Measurements from ENCODE around the gene ZNF688. TPM values are rescaled to one million over a fixed set of nuclear protein-coding genes. Genes with fewer than 3 reads are reported as not detected.
A peak's percentile ranks its signal among the peaks of the same experiment; 100 is the strongest.

Gene ZNF688
- total and polyA plus RNA-seq, 2 donors from 2014 or later, result 16.7 to 32.7 TPM

DNA sequence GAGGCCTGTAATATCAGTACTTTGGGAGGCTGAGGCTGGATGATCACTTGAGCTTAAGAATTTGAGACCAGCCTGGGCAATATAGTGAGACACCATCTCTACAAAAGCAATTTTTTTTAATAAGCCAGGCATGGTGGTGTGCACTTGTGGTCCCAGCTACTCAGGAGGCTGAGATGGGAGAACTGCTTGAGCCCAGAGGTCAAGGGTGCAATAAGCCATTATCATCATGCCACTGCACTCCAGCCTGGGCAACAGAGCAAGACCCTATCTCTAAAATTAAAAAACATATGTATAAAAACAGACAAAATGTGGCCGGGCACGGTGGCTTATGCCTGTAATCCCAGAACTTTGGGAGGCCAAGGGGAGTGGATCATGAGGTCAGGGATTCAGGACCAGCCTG lies 17.1 kb upstream of the ZNF688 start:
- Histone ChIP-seq H3K9me3 (ENCODE audit: control insufficient read depth in 2 of 3, insufficient read depth in 1 of 3, low read length in 3 of 3) (no peaks in the 10 kb centered on the region), H3K4me3 (ENCODE audit: low read length in 3 of 3) (no peak overlapping the region), H3K27ac (ENCODE audit: low read depth in 2 of 2, low read length in 2 of 2) (no peak overlapping the region), H3K36me3 (ENCODE audit: control insufficient read depth in 2 of 3, insufficient read depth in 3 of 3, low read length in 3 of 3) (no peaks in the 10 kb centered on the region), H3K4me1 (ENCODE audit: control insufficient read depth in 2 of 3, insufficient read depth in 2 of 3, low read depth in 1 of 3, low read length in 3 of 3) (peaks cover 0 to 11% (median 0%) of the 10 kb centered on the region in 3 donors), H3K9ac (ENCODE audit: low read length in 3 of 3) (no peak overlapping the region), H3K27me3 (ENCODE audit: control insufficient read depth, insufficient read depth, low read length) (no peaks in the 10 kb centered on the region)
- no peak for FAIRE-seq
- intact Hi-C loops (cut with DNase I), result no loop called here
- DNase-seq, result peak in 1 of 5 donors; percentile 13
- no peak for TF ChIP-seq CTCF (IDR thresholded peaks at IDR 0.05; ENCODE audit: borderline replicate concordance, extremely low read depth, insufficient read depth)

DNA sequence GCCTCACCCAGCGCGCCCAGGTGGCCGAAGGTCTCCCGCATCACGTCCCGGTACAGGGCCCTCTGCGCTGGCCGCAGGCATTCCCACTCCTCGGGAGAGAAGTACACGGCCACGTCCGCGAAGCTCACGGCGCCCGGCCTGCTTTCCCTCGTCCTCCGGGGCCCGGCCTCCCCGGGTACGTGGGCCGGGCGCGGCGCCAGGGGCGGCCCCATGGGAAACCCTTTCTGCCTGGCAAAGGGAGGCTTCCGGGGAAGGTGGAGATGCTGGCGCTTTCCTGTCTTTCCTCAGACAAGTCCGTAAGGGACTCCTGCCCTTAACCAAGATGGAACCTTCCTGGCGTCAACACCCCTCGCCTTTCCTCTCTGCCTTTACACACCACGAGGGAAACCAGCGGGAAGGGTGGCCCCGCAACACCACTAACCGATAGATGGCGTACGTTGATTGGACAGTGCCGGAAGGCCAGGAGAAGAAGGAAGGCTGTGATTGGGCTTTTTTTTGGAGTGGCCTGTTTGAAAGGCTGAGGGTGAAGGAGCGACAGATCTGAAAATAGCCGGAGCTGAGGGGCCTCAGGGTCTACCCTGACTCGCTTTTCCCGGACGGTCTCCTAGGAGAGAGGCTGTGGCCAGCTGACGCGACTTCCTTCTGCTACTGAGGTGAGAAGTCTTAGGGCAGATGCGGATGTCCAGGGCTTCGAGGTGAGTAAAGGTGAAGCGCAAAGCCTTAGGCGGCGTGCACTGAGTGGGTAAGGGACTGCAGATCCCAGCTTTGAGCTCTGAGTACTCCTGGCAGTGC lies 14.1 kb upstream of the ZNF688 start, which contains the start of gene ZNF785:
ZNF785 (minus strand) TSS at position 298 of the 792 bp plus-strand sequence; CDS start at position 212, 86 bp downstream.
- peaks cover 0 to 11% (median 0%) of the 10 kb centered on the region in 3 donors for H3K4me1 ChIP-seq (ENCODE audit: control insufficient read depth in 2 of 3, insufficient read depth in 2 of 3, low read depth in 1 of 3, low read length in 3 of 3)
- peak; percentile 94 for FAIRE-seq
- peak within 1 kb of the TSS; percentile 72 to 90 (median 82) for H3K9ac ChIP-seq (ENCODE audit: low read length in 3 of 3)

DNA sequence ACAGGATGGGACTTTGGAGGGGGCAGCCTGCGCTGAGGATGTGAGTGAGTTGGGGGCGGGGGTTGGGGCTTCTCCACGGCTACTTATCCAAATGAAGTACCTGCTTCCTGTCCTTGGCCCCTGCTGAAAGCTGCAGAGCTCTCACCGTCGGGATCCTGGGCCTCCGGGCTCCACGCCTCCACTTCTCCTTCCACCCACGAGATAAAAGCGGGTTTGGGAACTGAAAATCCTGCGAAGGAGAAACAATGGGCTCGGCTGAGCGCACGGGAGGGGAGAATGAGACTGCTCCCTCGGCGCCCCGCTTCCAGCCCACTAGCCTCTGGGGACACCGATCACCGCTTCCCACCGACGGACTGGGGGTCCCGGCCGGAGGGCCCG lies 13.5 kb upstream of the ZNF688 start:
- TF ChIP-seq CTCF (IDR thresholded peaks at IDR 0.05; ENCODE audit: borderline replicate concordance, extremely low read depth, insufficient read depth), result no peak
- Histone ChIP-seq H3K9ac (ENCODE audit: low read length in 3 of 3) (peak overlapping the region; percentile 45 to 90 (median 82)), H3K4me1 (ENCODE audit: control insufficient read depth in 2 of 3, insufficient read depth in 2 of 3, low read depth in 1 of 3, low read length in 3 of 3) (peaks cover 0 to 11% (median 0%) of the 10 kb centered on the region in 3 donors), H3K27ac (ENCODE audit: low read depth in 2 of 2, low read length in 2 of 2) (peak overlapping the region; percentile 82 to 90), H3K27me3 (ENCODE audit: control insufficient read depth, insufficient read depth, low read length) (no peaks in the 10 kb centered on the region), H3K36me3 (ENCODE audit: control insufficient read depth in 2 of 3, insufficient read depth in 3 of 3, low read length in 3 of 3) (peaks cover 0 to 3% (median 0%) of the 10 kb centered on the region in 3 donors), H3K9me3 (ENCODE audit: control insufficient read depth in 2 of 3, insufficient read depth in 1 of 3, low read length in 3 of 3) (no peaks in the 10 kb centered on the region), H3K4me3 (ENCODE audit: low read length in 3 of 3) (peak overlapping the region; percentile 62 to 96 (median 85))
- peak in 2 of 5 donors; percentile 48 to 62 for DNase-seq
- intact Hi-C loops (cut with DNase I), result no loop called here
- no peak for FAIRE-seq

More for the DNA sequence above, 14.1 kb upstream of the ZNF688 start, which contains the start of gene ZNF785:
- H3K27me3 ChIP-seq (ENCODE audit: control insufficient read depth, insufficient read depth, low read length), result no peaks in the 10 kb centered on the region
- H3K36me3 ChIP-seq (ENCODE audit: control insufficient read depth in 2 of 3, insufficient read depth in 3 of 3, low read length in 3 of 3), result peaks cover 0 to 3% (median 0%) of the 10 kb centered on the region in 3 donors
- peak; percentile 68 for TF ChIP-seq CTCF (IDR thresholded peaks at IDR 0.05; ENCODE audit: borderline replicate concordance, extremely low read depth, insufficient read depth)
- peak within 1 kb of the TSS; percentile 82 to 90 for H3K27ac ChIP-seq (ENCODE audit: low read depth in 2 of 2, low read length in 2 of 2)
- H3K4me3 ChIP-seq (ENCODE audit: low read length in 3 of 3), result peak within 1 kb of the TSS; percentile 62 to 96 (median 85)
- H3K9me3 ChIP-seq (ENCODE audit: control insufficient read depth in 2 of 3, insufficient read depth in 1 of 3, low read length in 3 of 3), result no peaks in the 10 kb centered on the region
- peak; percentile 97 to 100 (median 98) for DNase-seq
- intact Hi-C loops (cut with DNase I), result no loop called here
